Measurements from ENCODE around the gene PNCK. TPM values are rescaled to one million over a fixed set of nuclear protein-coding genes. Genes with fewer than 3 reads are reported as not detected.
A peak's percentile ranks its signal among the peaks of the same experiment; 100 is the strongest.

Gene PNCK
- total and polyA plus RNA-seq, 2 of the 13 experiments (the other 11 are each of a cell fraction or from before 2014, with no cell fraction given), result 33.1 TPM; not detected in 1

DNA sequence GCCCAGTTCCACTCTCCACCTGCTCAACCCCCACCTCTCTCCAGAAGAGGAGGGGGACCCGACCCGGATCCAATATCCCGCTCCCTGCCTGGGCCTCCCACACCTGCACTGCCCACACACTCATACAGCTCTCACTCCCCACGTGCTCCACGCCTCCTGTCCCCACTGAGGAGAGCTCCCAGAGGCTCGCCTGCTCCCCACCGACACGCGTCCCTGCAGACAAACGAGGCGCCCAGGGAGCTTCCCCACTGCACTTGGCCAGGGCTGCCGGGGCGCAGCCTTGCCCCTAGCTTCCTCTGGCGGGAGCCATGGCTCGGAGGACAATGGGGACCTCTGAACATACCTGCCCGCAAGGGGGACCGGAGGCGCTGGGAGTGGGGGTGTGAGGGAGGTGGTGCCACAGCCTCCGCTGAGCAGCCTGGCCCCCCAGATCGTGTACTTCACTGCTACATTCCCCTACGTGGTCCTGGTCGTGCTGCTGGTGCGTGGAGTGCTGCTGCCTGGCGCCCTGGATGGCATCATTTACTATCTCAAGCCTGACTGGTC, 19.1 kb upstream of the PNCK start:
- no peaks in the 10 kb centered on the region for H3K27me3 ChIP-seq (ENCODE audit: control insufficient read depth in 1 of 2, insufficient read depth in 2 of 2, low read length in 2 of 2)
- peaks cover 11% of the 10 kb centered on the region for H3K79me2 ChIP-seq (ENCODE audit: insufficient read depth, low read length)
- H3K4me3 ChIP-seq (replicated peaks in 1 of 3; ENCODE audit: insufficient read depth in 1 of 3, low read depth in 2 of 3, low read length in 3 of 3), result 0 out of 6 replicates have a peak overlapping the region, but pooled peaks of 1 of the 3 experiments have one; percentile 1
- BruUV-seq (replicated peaks), result no TSS peak
- H3K9me3 ChIP-seq (ENCODE audit: low read length), result no peaks in the 10 kb centered on the region
- H3K4me2 ChIP-seq (ENCODE audit: low read depth, low read length), result peak overlapping the region; percentile 7; the same call in 1 of the 2 replicates
- no peak overlapping the region for H3K9ac ChIP-seq (ENCODE audit: insufficient read depth, low read depth, low read length)
- no peak overlapping the region for H2AFZ ChIP-seq (ENCODE audit: low read length)
- ATAC-seq (no peak), DNase-seq (ENCODE audit: low spot score) (no peak), FAIRE-seq (no peak)
- H3K27ac ChIP-seq (ENCODE audit: extremely low read length, insufficient read depth, low read length), result no peak overlapping the region
- H4K20me1 ChIP-seq (ENCODE audit: insufficient read depth, low read length), result peaks cover 22% of the 10 kb centered on the region
- TF ChIP-seq RBFOX2 (IDR thresholded peaks at IDR 0.05; ENCODE audit: low read depth, low read length), result peak; percentile 91
- TF ChIP-seq AGO2 (optimal IDR thresholded peaks at IDR 0.05; ENCODE audit: low read depth, low read length), result peak; percentile 77
- no peak for TF ChIP-seq POGZ (CRISPR knock-in tag; IDR thresholded peaks at IDR 0.05)
- peak; percentile 98 for TF ChIP-seq AGO1 (IDR thresholded peaks at IDR 0.05; ENCODE audit: low read depth, low read length, poor library complexity, severe bottlenecking)
- intact Hi-C loops (cut with micrococcal nuclease; ENCODE audit: unreplicated experiment), result no loop called here
- CTCF ChIA-PET (ENCODE audit: low intra/inter-chr PET ratio, low total read pairs), result no interaction called here
- POLR2A ChIA-PET, result interaction anchor here (1.0 kb wide), 1 partner anchor 34 kb away, joined by 3 read pairs; no protein-coding TSS in a partner anchor
- H3K36me3 ChIP-seq (replicated peaks in 1 of 2; ENCODE audit: control insufficient read depth in 1 of 2, insufficient read depth in 2 of 2, low read length in 2 of 2), result peaks cover 0 to 3% of the 10 kb centered on the region in 2 experiments; a peak in 2 of 5 replicates
- in situ Hi-C loops (cut with HindIII; ENCODE audit: extremely low pct_ligation_motif_present, low pct_unique_long_range_greater_than_20kb), result no loop called here
- peaks cover 24% of the 10 kb centered on the region; the same call in 1 of the 2 replicates for H3K4me1 ChIP-seq (ENCODE audit: insufficient read depth, low read length)
- WGBS (ENCODE audit: low lambda C conversion rate), result 95% methylated on average over 4 of the region's 24 CpGs

DNA sequence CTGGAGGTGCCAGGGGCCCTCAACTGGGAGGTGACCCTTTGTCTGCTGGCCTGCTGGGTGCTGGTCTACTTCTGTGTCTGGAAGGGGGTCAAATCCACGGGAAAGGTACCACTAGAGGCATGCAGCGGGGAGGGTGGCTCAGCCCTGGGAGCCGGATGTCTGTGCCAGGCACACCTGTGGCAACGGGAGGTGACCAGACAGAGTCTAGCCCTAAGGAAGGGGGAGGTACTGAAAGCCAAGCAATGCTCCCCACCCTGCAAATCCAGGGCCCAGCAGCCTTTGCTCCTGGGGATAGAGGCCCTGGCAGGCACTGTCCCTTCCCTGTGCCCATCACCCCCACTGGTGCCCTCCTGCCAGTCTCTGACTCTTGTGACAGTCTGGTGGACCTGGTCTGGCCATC, 18.4 kb upstream of the PNCK start:
- H3K4me3 ChIP-seq (replicated peaks in 1 of 3; ENCODE audit: insufficient read depth in 1 of 3, low read depth in 2 of 3, low read length in 3 of 3), result peak overlapping the region in 1 of 3 experiments; percentile 5; a peak in 2 of 6 replicates
- H3K27ac ChIP-seq (ENCODE audit: extremely low read length, insufficient read depth, low read length), result no peak overlapping the region
- H3K27me3 ChIP-seq (ENCODE audit: control insufficient read depth in 1 of 2, insufficient read depth in 2 of 2, low read length in 2 of 2), result no peaks in the 10 kb centered on the region
- CTCF ChIA-PET (ENCODE audit: low intra/inter-chr PET ratio, low total read pairs), result no interaction called here
- WGBS (ENCODE audit: low lambda C conversion rate), result 80% methylated on average over 2 of the region's 4 CpGs
- intact Hi-C loops (cut with micrococcal nuclease; ENCODE audit: unreplicated experiment), result no loop called here
- H3K4me1 ChIP-seq (ENCODE audit: insufficient read depth, low read length), result peaks cover 24% of the 10 kb centered on the region; the same call in 1 of the 2 replicates
- ATAC-seq, result no peak
- no peaks in the 10 kb centered on the region for H3K9me3 ChIP-seq (ENCODE audit: low read length)
- H3K9ac ChIP-seq (ENCODE audit: insufficient read depth, low read depth, low read length), result peak overlapping the region; percentile 22; the same call in 1 of the 2 replicates
- in situ Hi-C loops (cut with HindIII; ENCODE audit: extremely low pct_ligation_motif_present, low pct_unique_long_range_greater_than_20kb), result no loop called here
- TF ChIP-seq POLR2G (IDR thresholded peaks at IDR 0.05; ENCODE audit: low read depth, low read length) (peak; percentile 11; the same call in 1 of the 2 replicates), NR2F2 (IDR thresholded peaks at IDR 0.05; ENCODE audit: borderline replicate concordance, low read depth) (no peak)
- peaks cover 0 to 3% of the 10 kb centered on the region in 2 experiments; a peak in 2 of 5 replicates for H3K36me3 ChIP-seq (replicated peaks in 1 of 2; ENCODE audit: control insufficient read depth in 1 of 2, insufficient read depth in 2 of 2, low read length in 2 of 2)
- no peak overlapping the region for H2AFZ ChIP-seq (ENCODE audit: low read length)
- peak overlapping the region; percentile 37; the same call in 1 of the 2 replicates for H3K4me2 ChIP-seq (ENCODE audit: low read depth, low read length)
- DNase-seq (ENCODE audit: low spot score), result no peak
- BruUV-seq (replicated peaks), result no TSS peak
- POLR2A ChIA-PET, result interaction anchor here (1.0 kb wide), 1 partner anchor 35 kb away, joined by 3 read pairs; no protein-coding TSS in a partner anchor
- peaks cover 11% of the 10 kb centered on the region for H3K79me2 ChIP-seq (ENCODE audit: insufficient read depth, low read length)
- FAIRE-seq, result no peak
- H4K20me1 ChIP-seq (ENCODE audit: insufficient read depth, low read length), result peaks cover 22% of the 10 kb centered on the region

Data from HepG2 (cell line).